OCI-LY7 (cell line): ENCODE measurements around the gene SFRP5.

Experiments
- EZH2phosphoT487 ChIP-seq: fragments of 200-600 bp; sonication (generic); IDR thresholded peaks from 2 replicates; pipeline ENCODE4 v1.6.1; 2018; ENCODE audit warnings: low read depth, borderline replicate concordance, mild to moderate bottlenecking, mixed run types, antibody characterized with exemption, low read length, moderate library complexity, mixed read lengths
- TF ChIP-seq, protein P1 (sequence below): fragments of 200-600 bp; sonication (generic); conservative IDR thresholded peaks from 2 replicates; pipeline ENCODE4 v1.5.1; 2014; ENCODE audit warnings: mild to moderate bottlenecking, antibody characterized with exemption, low read length, moderate library complexity, mixed read lengths

DNA sequence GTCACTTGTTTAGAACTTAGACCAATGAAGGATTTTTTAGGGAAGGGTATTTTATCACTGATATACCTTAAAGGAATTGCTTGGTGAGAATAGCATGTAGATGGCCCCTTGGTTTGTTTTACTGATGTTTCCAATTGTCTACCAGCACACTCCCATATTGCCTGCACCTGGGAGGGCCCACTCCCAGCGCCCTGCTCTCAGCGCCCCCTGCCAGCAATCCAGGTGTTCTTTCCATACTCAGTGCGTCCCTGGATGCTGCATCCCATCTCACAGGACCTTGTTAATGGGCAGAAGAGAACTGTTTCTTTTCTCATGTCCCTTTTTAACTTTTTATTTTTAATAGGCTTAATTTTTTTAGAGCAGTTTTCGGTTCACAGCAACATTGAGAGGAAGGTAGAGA is 24.1 kb upstream of the SFRP5 start:
- TF ChIP-seq, protein P1, sequence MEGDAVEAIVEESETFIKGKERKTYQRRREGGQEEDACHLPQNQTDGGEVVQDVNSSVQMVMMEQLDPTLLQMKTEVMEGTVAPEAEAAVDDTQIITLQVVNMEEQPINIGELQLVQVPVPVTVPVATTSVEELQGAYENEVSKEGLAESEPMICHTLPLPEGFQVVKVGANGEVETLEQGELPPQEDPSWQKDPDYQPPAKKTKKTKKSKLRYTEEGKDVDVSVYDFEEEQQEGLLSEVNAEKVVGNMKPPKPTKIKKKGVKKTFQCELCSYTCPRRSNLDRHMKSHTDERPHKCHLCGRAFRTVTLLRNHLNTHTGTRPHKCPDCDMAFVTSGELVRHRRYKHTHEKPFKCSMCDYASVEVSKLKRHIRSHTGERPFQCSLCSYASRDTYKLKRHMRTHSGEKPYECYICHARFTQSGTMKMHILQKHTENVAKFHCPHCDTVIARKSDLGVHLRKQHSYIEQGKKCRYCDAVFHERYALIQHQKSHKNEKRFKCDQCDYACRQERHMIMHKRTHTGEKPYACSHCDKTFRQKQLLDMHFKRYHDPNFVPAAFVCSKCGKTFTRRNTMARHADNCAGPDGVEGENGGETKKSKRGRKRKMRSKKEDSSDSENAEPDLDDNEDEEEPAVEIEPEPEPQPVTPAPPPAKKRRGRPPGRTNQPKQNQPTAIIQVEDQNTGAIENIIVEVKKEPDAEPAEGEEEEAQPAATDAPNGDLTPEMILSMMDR, result no peak
- no peak for TF ChIP-seq EZH2phosphoT487
